NCI-H1930 (cell line): ENCODE results near the gene PLCL2.

Experiments used
- DNase-seq, 2 experiments: peaks; one replicate each; lab custom pipeline; 2025; lab: John Stamatoyannopoulos, UW

PLCL2 gene

DNA sequence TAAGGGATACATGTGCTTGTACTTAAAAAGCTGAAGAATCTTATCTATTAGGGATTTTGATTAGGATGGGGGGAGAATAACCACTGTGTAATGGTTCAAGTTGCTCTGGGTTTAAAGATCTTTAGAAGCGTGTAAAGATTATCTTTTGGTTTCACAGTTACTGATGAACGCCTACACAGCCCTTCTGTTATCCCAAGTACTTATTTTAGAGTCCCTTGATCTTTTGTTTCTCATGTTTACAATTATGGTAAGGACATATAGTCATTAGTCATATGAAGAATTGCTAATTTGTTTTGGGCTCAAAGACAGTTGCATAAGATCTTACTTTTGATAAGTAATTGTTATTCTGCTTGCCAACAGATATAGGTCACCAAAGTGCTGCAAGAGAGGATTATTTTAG, 160.1 kb downstream of the PLCL2 start:
- no peak for DNase-seq

DNA sequence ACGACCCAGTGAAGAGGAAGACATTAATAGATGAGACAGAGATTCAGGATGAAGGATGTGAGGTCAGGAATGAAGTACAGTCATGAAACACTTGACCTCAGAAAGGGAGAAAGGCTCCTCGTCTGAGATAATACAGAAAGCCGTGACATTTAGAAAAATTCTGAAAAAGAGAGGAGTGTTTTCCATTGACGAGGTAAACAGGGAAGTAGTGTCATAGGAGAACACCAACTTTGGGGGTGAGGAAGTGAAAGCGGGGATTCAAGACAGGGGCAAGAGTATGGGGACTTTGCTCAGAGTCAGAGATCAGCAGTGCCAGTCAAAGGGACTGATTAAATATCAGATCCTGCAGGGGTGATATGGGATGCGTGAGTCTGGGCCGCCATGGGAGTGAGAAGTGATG, 160.9 kb downstream of the PLCL2 start:
- DNase-seq, result no peak

DNA sequence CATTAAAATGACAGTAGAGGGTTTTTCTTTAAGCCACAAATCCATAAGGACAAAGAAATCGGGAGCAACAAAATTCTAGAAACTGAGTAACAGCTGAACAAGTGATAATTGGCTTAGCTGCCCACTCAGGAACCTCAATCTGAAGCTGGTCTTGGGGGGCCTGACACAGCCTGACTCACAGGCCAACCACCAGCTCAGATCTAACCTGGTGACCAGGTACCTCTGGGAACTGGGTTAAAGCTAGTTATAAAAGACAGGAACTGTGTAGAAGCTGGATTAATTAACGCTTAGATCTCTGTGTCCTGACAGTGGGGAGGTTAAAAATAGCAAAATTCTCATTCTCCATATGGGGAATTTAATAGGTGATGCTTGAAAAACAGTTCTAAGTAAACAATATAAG, 161.9 kb downstream of the PLCL2 start:
- no peak for DNase-seq

DNA sequence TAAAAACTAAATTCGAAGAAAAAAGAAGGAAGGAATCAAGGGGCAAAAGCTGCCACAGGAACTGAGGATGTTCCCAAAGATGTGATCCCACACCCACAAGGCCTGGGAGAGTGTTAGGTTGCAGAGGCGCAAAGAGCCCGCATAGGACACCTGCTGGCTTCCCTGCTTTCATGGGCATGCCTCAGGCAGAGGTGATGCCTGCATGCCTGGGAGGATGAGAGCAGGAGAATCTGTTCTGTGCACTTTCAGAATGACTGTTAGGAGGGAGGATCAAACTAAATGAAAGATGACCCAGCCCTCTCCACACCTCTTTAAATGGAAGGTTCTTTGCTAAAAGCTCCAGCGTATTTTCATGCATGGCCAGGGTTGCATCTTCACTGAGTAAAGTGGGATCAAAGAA, 162.4 kb downstream of the PLCL2 start:
- DNase-seq, result no peak

DNA sequence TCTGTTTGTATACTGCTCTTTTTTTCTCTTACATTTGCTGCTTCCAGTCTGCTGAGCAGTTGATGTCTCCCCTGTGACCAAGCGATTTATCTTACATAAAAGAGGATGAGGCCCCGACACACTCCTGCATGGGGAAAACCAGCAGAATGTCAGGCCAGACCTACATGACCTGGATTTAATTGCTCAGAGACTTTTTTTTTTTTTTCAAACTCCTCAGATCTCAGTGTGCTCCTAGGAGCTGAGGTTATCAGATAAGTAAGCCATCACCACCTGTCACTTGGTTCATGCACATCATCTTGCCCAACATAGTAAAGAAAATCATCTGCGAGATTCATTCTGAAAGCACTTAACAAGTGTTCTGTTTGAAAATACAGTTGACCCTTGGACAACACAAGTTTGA, 163.1 kb downstream of the PLCL2 start:
- no peak for DNase-seq

DNA sequence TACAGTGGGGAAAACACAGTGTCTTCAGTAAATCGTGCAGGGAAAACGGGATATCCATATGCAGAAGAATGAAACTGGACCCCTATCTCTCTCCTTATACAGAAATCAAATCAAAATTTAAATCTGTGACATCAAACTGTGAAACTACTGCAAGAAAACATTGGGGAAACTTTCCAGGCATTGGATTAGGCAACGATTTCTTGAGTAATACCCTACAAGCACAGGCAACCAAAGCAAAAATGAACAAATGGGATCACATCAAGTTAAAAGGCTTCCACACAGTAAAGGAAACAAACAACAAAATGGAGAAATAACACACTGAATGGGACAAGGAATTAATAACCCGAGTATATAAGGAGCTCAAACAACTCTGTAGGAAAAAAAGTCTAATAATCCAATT, 165.3 kb downstream of the PLCL2 start:
- DNase-seq, result no peak

DNA sequence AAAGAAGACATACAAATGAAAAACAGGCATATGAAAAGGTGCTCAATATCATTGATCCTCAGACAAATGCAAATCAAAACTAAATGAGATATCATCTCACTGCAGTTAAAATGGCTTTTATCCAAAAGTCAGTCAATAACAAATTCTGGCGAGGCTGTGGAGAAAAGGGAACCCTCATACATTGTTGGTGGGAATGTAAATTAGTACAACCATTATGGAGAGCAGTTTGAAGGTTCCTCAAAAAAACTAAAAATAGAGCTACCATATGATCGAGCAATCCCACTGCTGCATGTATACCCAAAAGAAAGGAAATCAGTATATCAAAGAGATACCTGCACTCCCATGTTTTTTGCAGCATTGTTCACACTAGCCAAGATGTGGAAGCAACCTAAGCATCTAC, 165.8 kb downstream of the PLCL2 start:
- no peak for DNase-seq

DNA sequence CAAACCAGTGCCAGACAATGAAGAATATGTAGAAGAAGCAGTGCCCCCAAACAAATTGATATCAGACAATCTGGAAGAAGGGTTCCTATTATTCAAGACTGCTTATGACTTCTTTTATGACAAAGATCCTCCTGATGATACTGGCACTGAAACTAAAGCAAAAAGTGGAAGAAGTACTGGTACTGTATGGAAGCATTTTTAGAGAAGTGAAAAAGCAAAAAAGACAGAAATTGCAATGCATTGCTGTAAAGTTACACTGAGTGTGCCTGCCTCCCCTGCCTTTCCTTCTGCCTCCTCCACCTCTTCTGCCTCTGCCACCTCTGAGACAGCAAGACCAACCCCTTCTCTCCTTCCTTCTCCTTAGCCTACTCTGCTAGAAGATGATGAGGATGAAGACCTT, 167.6 kb downstream of the PLCL2 start:
- no peak for DNase-seq

DNA sequence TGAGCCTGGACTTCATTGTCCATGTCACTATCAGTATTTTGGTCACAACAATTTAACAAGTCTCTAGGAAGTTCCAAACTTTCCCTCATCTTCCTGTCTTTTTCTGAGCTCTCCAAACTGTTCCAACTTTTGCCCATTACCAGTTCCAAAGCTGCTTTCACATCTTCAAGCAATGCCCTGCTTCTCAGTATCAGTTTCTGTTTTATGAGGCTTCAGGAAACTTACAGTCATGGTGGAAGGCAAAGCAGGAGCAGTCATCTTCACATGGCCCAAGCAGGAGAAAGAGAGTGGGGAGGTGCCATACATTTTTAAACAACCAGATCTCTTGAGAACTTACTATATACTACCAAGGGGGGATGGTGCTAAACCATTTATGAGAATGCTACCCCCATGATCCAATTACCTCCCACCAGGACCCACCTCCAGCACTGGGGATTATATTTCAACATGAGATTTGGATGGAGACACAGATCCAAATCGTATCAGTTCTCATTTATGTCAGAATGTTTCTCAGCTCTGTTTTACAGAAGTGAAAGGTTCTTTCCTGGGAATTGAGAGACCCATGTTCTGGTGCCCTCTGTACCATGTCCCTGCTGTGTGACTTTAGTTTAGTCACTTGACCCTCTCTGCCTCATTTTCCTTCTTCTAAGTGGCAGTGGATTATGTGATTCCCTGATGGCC, 169.7 kb downstream of the PLCL2 start:
- no peak for DNase-seq

DNA sequence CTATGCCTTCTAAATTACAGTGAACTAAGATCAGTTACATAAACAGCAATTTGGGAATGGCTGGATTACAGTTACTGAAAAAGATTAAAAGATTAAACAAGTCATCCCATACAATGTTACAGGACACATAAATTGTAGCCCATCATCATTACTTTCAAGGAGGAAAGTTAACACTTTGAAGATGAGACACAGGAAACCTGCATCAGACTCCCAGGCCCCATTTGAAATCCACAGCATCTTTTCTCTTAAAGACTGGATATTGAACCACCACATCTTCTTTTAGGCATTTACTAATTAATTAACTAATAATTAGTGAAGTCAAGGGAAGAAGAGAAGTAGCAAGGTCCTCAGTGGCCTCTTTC, 170.2 kb downstream of the PLCL2 start:
- DNase-seq, result no peak

DNA sequence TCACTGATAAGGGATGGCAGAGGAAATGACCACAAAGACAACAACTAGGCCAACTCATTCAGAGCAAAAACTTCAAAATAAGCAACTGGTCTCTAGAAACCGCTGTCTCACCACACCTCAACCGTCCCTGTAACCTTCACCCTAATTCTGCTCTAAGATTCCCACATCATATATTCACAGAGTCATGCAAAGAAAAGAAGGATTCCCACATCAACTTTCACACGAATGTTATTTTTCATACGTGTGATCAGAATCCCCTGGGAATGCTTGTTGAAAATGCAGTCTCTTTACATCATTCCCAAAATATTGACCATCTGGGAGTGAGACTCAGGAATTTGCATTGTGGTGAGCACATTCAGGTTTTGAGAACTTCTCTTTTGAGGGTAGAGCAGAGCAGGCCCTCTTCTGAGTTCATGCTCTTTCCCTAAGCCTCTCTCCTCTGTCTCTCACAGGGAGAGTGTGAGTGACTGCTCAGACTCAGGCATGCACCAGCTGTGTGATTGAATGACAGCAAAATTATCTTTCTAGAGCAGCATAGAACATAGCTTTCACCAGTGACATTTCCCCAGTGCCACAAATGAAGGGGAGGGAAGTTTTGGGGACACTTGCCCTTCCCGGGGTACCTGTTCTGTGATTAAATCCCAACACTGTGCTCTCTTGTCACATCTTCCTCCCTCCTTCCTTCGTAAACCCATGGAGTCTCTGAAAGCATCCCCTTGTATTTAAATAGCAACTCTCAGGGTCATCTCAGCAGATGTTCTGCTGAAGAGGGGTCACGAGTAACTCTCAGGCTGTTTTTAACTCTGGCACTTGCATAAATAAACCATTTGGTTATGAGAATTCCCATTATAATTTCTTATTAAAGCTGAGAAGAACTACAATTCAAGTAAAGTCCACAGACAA, 170.9 kb downstream of the PLCL2 start:
- no peak for DNase-seq

DNA sequence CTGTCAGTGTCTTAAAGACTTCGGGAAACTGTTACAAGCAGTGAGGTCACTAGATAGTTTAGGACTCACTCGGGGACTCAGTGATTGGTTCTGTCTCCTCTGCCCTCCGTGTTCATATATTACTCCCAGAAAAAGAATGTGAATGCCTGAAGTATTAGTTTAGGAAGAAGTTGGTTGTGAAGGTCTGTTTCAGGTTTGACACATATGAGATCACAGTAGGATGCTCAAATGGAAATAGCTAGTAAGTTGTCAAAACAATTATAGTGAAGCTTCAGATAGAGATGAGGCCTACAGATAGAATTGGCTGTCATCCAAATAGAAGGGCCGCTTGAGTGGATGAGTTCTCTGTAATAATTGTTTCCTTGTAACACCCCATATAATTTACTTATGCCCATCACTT, 172.6 kb downstream of the PLCL2 start:
- no peak for DNase-seq

DNA sequence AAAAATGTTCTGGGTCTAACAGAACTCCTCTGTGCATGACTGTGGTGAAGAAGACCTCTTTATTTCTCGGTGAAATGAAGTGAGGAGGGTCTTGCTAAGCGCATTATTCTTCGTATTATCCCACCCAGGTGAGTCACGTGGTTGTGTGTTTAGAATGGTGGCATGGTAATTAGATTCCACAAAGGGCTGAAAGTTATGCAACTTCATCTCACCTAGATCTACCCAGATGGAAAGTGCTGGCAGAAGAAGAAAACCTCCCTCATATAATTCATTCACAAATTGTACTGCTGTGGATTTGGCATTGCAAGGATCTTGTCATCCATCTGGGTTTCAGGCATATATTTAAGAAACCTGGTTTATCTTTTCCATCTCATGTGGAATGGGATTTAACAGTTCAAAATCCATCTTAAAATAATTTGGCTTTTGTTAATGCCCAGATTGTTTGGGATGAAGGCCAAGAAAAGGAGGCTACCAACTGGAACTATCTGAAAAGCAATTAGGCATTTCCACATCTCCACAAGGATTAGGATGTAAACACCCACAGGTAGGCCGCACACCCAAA, 175.3 kb downstream of the PLCL2 start:
- DNase-seq, result no peak

DNA sequence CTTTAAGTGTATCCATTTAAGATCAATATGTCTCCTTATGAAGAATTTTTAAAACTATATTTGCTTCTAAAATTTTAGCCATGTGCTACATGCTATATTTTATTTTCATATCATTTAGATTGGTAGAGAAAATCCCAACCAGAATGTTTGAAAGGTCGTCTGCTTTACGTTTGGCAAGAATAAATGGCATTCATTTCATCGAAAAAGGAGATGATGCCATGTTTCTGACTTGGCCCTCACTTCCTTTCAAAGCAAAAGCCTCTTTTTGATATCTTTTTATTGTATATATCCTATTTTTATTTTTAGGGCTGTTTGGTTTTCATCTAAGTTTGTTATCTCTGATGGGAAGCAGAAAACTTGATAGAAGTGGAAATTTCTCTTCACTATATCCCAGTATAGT, 176.2 kb downstream of the PLCL2 start:
- DNase-seq, result no peak

DNA sequence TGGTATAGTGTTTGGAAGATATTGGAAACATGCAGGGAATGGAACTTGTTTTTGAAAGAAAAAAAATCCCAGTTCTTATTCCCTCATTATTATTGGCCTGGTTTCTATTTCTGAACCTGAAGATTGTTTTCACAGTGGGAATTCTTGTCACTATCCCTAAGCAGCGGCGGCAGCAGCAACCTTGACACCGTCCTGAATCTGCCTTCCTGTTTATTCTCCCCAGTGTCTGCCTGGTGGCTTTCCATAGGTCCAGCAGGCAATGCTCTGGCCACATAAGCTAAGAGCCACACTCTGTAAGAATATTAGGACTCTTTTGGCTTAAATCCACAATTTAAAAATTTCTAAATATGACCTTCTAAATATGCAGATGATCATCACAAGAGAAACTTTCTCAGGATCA, 178.0 kb downstream of the PLCL2 start:
- DNase-seq, result no peak

DNA sequence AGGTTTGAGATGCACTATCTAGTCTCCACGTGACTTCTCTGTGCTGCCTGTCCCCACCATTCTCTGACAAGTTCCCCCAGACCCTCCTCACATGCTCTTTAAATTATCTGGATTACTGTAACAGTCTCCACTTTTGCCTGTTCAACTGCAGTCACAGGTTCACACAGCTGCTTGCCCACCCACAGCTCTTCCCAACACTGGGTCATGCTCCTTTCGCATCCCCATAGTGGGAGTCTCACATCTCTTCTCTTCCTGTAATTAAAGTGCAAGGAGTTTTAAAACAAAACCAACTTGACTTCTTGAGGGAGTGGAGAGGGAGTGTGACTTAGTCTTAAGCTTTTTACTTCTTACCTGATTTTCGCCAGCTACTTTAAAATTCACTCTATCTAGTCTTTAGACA, 178.8 kb downstream of the PLCL2 start:
- DNase-seq, result no peak

DNA sequence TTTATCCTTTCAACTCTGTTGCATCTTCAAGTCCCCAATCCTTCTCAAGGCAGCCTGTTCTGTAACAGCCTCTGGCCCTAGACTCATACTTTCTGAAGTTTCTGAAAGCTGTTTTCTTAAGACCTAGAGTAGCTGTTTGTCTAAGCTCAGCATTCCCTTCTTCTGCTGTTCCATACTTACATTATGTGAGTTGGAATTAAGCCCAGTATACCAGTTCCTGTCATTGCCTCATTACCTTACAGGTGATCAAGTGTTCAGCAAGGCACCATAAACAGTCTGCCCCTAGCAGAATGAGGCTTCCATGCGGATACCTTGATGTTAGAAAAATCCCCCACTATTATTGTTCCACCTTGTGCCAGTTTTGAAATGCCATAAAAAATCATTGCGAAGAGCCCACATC, 180.6 kb downstream of the PLCL2 start:
- DNase-seq, result no peak

DNA sequence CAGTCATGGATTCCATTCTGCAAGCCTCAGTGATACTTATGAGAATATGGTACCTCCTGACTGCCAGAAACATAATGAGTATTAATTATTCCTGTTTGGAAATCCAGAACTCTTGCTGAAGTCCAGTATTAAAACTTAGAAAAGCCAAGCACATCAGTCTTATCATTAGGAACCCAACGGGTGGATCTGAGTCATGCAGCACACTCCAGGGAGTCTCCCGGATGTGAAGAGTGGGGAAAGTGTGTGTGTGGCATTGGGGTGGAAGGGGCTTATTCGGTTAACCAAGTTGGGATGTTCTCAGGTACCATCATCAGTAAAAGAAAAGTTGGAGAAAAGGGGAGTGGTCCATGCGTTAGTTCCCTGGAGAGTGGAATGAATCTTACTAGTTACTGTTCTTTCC, 181.1 kb downstream of the PLCL2 start:
- DNase-seq, result no peak

DNA sequence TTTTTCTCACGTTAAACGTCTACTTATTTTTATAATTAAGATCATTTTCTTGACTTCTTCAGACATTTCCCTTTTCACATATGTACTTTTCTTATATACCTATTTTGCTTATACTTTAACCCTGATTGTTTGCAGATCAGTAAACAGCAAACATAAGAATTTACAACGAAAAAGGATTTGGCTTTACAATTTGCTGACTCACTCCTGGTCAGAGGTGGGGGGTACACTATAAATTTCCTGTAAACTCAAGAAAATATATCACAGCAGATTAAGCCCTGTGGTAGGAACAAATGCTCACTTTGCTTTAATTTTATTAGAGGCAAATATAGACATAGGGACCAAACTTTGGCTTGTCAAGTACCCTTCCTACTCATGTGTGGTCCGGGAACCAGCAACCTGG, 185.0 kb downstream of the PLCL2 start:
- DNase-seq, result no peak

DNA sequence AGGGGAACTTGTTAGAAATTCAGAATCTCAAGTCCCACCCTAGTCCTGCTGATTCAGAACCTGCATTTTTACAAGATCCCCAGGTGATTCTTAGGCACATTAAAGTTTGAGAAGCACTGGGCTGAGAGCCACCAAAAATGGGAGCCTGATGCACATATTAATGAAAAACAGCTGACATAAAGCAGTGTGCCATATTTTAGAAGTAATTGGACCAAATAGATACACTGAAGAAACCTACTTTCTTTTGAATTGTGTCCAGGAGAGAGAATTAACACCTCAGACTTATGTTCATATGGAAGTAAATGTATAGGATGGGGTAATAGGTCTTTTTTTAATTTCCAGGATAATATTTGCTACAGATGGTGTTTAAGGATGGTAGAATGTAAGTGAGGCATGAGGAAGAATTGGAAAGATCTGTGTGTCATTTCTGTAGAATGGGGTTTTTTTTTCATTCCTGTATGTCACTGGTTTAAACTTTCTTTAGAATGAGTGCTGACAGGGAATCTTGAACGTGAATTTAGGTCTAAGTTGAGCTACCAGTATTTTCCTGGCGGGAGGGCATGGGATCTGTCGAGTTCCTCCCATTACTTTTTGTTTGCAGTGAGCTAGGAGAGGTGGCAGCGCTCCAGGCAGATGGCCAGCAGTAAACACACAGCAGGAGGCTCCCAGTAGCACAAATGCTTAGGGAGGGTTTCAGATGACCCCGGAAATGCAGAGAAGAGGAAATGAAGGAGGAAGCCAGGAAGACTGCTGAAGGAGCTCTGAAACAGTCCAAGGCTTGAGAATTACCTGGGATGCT, 185.6 kb downstream of the PLCL2 start:
- no peak for DNase-seq

DNA sequence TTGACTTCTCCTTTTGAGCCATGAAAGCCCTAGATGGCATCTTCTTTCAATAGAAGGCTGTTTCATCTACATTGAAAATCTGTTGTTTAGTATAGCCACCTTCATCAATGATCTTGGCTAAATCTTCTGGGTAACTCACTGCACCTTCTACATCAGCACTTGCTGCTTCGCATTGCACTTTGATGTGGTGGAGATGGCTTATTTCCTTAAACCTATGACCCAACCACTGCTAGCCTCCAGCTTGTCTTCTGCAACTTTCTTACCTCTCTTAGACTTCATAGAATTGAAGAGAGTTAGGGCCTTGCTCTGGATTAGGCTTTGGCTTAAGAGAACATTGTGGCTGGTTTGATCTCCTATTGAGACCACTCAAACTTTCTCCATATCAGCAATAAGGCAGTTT, 189.8 kb downstream of the PLCL2 start:
- DNase-seq, result no peak

DNA sequence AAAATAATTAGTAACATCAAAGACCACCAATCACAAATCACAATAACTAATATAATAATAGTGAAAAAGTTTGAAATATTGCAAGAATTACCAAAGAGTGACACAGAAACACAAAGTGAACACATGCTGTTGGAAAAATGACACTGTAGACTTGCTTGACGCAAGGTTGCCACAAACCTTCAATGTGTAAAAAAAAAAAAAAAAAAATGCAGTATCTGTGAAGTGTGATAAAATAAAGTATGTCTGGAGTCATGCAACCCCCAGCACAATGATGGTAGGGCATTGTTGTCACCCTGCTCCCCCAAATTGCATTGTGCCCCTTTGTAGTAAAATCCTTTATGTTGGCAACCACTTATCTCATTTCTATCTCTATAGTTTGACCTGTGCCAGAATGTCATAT, 190.6 kb downstream of the PLCL2 start:
- DNase-seq, result no peak

DNA sequence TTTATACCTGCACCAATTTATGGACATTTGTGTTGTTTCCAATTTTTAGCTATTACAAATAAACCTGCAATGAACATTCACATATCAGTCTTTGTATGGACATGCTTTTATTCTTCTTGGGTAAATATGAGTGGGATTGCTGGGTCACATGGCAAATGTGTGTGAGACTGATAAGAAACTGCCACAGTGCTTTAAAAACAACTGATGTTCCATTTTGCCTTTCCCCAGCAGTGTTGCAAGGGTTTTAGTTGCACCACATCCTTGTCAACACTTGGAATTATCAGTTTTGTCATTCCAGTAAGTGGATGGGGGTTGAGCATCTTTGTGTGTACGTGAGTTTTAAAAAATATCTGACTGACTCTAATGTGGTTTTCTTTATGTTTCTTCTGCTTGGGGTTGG, 191.2 kb downstream of the PLCL2 start:
- no peak for DNase-seq
